PC-9 (cell line): ENCODE results near the gene ACTG1. TPM values are rescaled to one million over a fixed set of nuclear protein-coding genes. Genes with fewer than 3 reads are reported as not detected.

Source experiments
- BruUV-seq: library from RNA; stranded (reverse); fragments of 400-500 nt; replicated peaks from 2 replicates; lab custom pipeline; 2021; lab: Mats Ljungman, UMichigan
- CTCF ChIA-PET: fragments of 300-600 bp; sonication (Branson Sonifier 250); formaldehyde crosslinking; loops from one replicate; lab custom pipeline; 2022; ENCODE audit warnings: antibody characterized with exemption; lab: Charles Lee
- POLR2A ChIA-PET: fragments of 300-600 bp; sonication (Branson Sonifier 250); formaldehyde crosslinking; loops from one replicate; lab custom pipeline; 2022; ENCODE audit warnings: antibody characterized with exemption; ENCODE audit not compliant: unreplicated experiment; lab: Charles Lee
- DNase-seq, 2 experiments: peaks; one replicate each; pipeline versions ENCODE4 v3.0.0 to v3.0.0-alpha.2; 2015 to 2022; ENCODE audit warnings: mixed read lengths in 1 of 2
- H2AFZ ChIP-seq: fragments of 200-600 bp; sonication (generic); 2 replicates; pipeline ENCODE4 v1.8.1; 2017; ENCODE audit warnings: antibody characterized with exemption
- H3F3A ChIP-seq: fragments of 200-600 bp; sonication (generic); 2 replicates; pipeline ENCODE4 v1.8.1; 2017; ENCODE audit warnings: antibody characterized with exemption, mild to moderate bottlenecking, low read depth; ENCODE audit not compliant: insufficient read depth
- H3K27ac ChIP-seq: fragments of 200-600 bp; sonication (generic); 2 replicates; pipeline ENCODE4 v1.6.1; 2016; ENCODE audit warnings: mixed run types
- H3K27me3 ChIP-seq: fragments of 200-600 bp; sonication (generic); 2 replicates; pipeline ENCODE4 v1.6.1; 2016; ENCODE audit warnings: low read depth, mixed run types; ENCODE audit not compliant: insufficient read depth
- H3K36me3 ChIP-seq: fragments of 200-600 bp; sonication (generic); 2 replicates; pipeline ENCODE4 v1.6.1; 2016; ENCODE audit warnings: low read depth, mixed run types
- H3K4me1 ChIP-seq: fragments of 200-600 bp; sonication (generic); replicated peaks from 2 replicates; pipeline ENCODE4 v1.6.1; 2016; ENCODE audit warnings: mixed run types; ENCODE audit not compliant: insufficient read depth
- H3K4me2 ChIP-seq: fragments of 200-600 bp; sonication (generic); 2 replicates; pipeline ENCODE4 v1.6.1; 2017; ENCODE audit warnings: mixed run types
- H3K4me3 ChIP-seq: fragments of 200-600 bp; sonication (generic); 2 replicates; pipeline ENCODE4 v1.6.1; 2016; ENCODE audit warnings: mixed run types
- H3K79me2 ChIP-seq: fragments of 200-600 bp; sonication (generic); 2 replicates; pipeline ENCODE4 v1.6.1; 2017; ENCODE audit warnings: low read depth, mixed run types
- H3K9me2 ChIP-seq: fragments of 200-600 bp; sonication (generic); 2 replicates; pipeline ENCODE4 v1.8.1; 2017; ENCODE audit warnings: mild to moderate bottlenecking; ENCODE audit not compliant: insufficient read depth
- H3K9me3 ChIP-seq: fragments of 200-600 bp; sonication (generic); 2 replicates; pipeline ENCODE4 v1.8.1; 2016; ENCODE audit warnings: low read depth; ENCODE audit not compliant: insufficient read depth
- H4K20me1 ChIP-seq: fragments of 200-600 bp; sonication (generic); 2 replicates; pipeline ENCODE4 v1.8.1; 2017; ENCODE audit not compliant: insufficient read depth
- EZH2 ChIP-seq: fragments of 200-600 bp; sonication (generic); IDR thresholded peaks from 2 replicates; pipeline ENCODE4 v1.8.0; 2017; ENCODE audit warnings: antibody characterized with exemption, low read depth
- intact Hi-C: fragments of 100-400 bp; cut with micrococcal nuclease; formaldehyde crosslinking; loops from one replicate; pipeline ENCODE4 v1.10.0; 2022; ENCODE audit not compliant: unreplicated experiment
- total RNA-seq: library from RNA; stranded (reverse); gene quantifications from 2 replicates; pipeline ENCODE4 v1.2.3, GENCODE V29; 2021
- TF ChIP-seq, protein P1 (sequence below): fragments of 200-600 bp; sonication (generic); conservative IDR thresholded peaks from 2 replicates; pipeline ENCODE4 v1.6.1; 2017; ENCODE audit warnings: mixed run types, antibody characterized with exemption, mild to moderate bottlenecking, moderate library complexity

ACTG1 gene
- total RNA-seq, 1 experiment from 2014 or later: 3,629 TPM

DNA sequence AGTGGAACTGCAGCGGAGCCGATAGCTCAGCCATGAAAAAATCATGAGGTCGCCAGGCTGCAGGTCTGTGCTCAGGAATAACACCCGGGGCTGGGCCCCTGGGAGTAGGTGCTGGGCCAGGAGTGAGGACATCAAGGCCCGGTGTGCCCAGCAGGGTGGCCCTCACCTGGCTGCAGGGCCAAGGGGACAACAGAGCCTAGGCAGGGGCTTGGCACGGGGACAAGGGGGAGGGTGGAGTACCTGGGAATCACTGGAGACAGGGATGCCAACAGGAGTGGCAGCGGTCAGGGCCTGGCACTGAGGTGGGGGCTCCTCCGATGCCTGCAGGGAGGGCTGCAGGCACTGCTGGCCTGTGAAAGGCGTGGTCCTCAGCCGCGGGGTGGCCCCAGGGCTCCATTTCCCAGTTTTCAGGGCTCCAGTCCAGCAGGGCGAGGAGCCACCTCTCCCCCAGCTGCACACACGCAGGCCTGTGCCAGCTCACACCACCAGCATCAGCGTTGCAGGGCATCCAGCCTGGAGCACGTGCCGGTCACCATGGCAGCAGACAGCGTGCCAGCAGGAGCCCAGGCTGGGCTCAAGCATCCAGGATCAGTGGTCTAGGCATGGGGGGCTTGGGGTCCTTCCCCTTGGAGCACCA lies 10.9 kb upstream of the ACTG1 start:
- Histone ChIP-seq H3K9me3 (no peaks in the 10 kb centered on the region), H3K4me1 (peaks cover 10% of the 10 kb centered on the region), H2AFZ (no peak overlapping the region), H3K4me3 (no peak overlapping the region), H3K79me2 (no peaks in the 10 kb centered on the region), H3K36me3 (no peaks in the 10 kb centered on the region), H3K4me2 (no peak overlapping the region), H3K9me2 (no peaks in the 10 kb centered on the region), H3F3A (no peaks in the 10 kb centered on the region; the same call in none of the 2 replicates), H4K20me1 (no peaks in the 10 kb centered on the region), H3K27ac (no peak overlapping the region), H3K27me3 (peaks cover 4% of the 10 kb centered on the region; the same call in 1 of the 2 replicates)
- BruUV-seq: no TSS peak
- ChIA-PET POLR2A (no interaction called here), CTCF (no interaction called here)
- TF ChIP-seq, protein P1, sequence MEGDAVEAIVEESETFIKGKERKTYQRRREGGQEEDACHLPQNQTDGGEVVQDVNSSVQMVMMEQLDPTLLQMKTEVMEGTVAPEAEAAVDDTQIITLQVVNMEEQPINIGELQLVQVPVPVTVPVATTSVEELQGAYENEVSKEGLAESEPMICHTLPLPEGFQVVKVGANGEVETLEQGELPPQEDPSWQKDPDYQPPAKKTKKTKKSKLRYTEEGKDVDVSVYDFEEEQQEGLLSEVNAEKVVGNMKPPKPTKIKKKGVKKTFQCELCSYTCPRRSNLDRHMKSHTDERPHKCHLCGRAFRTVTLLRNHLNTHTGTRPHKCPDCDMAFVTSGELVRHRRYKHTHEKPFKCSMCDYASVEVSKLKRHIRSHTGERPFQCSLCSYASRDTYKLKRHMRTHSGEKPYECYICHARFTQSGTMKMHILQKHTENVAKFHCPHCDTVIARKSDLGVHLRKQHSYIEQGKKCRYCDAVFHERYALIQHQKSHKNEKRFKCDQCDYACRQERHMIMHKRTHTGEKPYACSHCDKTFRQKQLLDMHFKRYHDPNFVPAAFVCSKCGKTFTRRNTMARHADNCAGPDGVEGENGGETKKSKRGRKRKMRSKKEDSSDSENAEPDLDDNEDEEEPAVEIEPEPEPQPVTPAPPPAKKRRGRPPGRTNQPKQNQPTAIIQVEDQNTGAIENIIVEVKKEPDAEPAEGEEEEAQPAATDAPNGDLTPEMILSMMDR: no peak
- no peak for TF ChIP-seq EZH2
- intact Hi-C loops: no loop called here
- no peak for DNase-seq

DNA sequence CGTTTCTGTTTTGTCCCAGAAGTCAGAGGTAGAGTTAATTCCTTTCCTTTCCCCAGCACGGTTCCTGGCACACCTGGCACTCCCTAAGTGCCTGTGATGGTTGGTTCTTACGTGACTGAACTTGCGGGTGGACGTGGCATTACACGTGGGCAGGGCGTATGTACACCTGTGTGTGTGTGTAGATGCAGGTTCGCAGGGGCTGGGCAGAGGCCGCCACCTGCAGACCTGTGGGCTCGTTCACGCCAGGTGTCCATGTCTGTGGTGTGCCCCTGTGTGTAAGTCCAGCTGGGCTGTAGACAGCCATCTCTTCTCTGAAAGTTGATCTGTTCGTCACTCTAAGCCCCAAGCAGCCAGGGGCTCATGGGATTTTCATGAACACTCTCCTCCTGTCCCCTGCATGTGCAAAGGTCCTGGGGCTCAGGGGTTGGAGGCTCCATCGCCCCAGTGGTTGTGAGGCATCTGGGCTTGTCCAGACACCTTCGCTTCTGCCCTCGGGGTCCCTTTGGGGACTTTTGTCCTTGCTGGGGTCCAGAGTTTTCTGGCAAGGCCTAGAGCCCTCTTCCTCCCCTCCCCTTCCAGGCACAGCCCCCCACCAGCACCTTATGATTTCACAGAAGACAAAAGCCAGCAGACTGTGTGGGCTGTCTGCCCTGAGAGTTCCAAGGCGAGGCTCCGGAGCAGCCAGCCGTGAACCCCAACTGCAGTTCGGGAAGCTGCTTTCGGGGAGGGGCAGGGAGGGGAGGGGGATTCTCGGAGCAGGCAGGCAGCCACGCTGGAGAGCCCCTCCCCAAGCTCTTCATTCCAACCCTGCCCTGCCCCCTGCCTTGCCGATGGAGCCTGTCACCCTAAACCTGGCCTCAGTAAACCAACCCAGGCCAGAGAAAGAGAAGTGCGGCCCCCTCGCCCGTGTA lies 10.1 kb upstream of the ACTG1 start:
- POLR2A ChIA-PET: no interaction called here
- BruUV-seq: no TSS peak
- no peak for DNase-seq
- Histone ChIP-seq H3F3A (no peaks in the 10 kb centered on the region; the same call in none of the 2 replicates), H3K27ac (no peak overlapping the region), H3K79me2 (no peaks in the 10 kb centered on the region), H2AFZ (no peak overlapping the region), H3K4me3 (no peak overlapping the region), H3K36me3 (no peaks in the 10 kb centered on the region), H3K9me2 (no peaks in the 10 kb centered on the region), H3K4me2 (no peak overlapping the region), H3K4me1 (peaks cover 15% of the 10 kb centered on the region), H3K9me3 (no peaks in the 10 kb centered on the region), H4K20me1 (no peaks in the 10 kb centered on the region), H3K27me3 (no peaks in the 10 kb centered on the region)
- no peak for TF ChIP-seq EZH2
- TF ChIP-seq, protein P1: no peak
- intact Hi-C loops: no loop called here
- CTCF ChIA-PET: no interaction called here

DNA sequence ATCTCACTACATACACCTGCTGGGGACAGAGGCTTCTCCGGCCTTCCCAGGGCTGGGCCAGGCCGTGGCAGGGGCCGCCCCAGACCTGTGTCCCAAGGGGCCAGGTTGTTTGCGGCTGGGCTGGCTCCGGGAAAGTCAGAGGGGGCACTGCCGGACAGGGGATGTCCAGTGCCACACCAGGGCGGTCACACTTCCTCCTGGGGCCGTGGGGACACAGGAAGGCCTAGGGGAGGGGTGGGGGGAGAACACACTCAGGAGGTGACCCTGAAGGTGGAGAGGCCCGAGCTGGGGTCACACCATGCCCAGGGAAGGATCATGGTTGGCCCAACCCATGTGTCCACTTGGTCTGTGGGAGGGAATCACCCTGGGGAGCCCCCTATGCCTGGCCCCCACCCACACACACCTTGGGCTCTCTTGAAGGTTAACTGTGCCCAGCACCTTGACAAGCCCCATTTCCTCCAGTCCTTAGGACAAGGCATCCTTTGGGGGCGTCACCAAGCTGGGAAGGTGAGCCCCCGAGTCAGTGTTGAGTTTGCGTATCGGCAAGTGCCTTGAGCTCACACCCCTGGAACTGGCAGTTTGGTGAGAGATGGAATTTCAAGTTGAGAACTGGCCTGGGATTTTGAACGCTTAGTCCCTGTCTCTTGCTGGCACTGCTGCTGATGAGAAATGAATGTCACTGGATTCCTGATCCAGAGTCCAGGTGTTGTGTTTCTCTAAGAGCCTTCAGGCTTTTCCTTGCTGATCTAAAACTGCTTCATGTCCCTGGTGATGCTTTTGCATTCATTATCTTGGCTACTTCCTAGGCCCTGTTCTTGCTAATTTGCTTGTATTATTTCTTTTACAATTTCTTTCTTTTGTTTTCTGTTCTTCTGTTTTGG lies 7.7 kb upstream of the ACTG1 start:
- Histone ChIP-seq H3K4me2 (peak overlapping the region; percentile 80), H3K4me3 (peak overlapping the region; percentile 65), H3K4me1 (peaks cover 25% of the 10 kb centered on the region), H4K20me1 (no peaks in the 10 kb centered on the region), H2AFZ (no peak overlapping the region), H3K9me3 (no peaks in the 10 kb centered on the region), H3K9me2 (no peaks in the 10 kb centered on the region), H3F3A (peaks cover 14% of the 10 kb centered on the region), H3K36me3 (no peaks in the 10 kb centered on the region), H3K79me2 (peaks cover 16% of the 10 kb centered on the region), H3K27ac (peak overlapping the region; percentile 45; the same call in 1 of the 2 replicates), H3K27me3 (no peaks in the 10 kb centered on the region)
- no peak for DNase-seq
- CTCF ChIA-PET: no interaction called here
- TF ChIP-seq, protein P1: no peak
- TF ChIP-seq EZH2: no peak
- POLR2A ChIA-PET: no interaction called here
- intact Hi-C loops: no loop called here
- no TSS peak for BruUV-seq
